Activated naive CD8-positive, alpha-beta T cell treated with anti-CD3 and anti-CD28 coated beads for 36 hours (primary cell): Measurements from ENCODE around the gene MAPKAP1. TPM values are rescaled to one million over a fixed set of nuclear protein-coding genes. Genes with fewer than 3 reads are reported as not detected.
"Not testable (repeated sequence)": the region's sequence is repeated elsewhere in the genome, so short reads cannot be mapped to it uniquely, and the experiment has no call there.

Experiments used
- DNase-seq: peaks from one replicate; pipeline ENCODE4 v3.0.0; 2021
- H3K27ac Mint-ChIP-seq: one replicate; pipeline ENCODE4 v1.8.0; 2022; ENCODE audit warnings: mild to moderate bottlenecking, moderate library complexity, mixed read lengths
- H3K27me3 Mint-ChIP-seq: one replicate; pipeline ENCODE4 v1.8.0; 2022; ENCODE audit warnings: mild to moderate bottlenecking, mixed read lengths
- H3K36me3 Mint-ChIP-seq: one replicate; pipeline ENCODE4 v1.8.0; 2021; ENCODE audit warnings: mild to moderate bottlenecking, mixed read lengths
- H3K4me1 Mint-ChIP-seq: one replicate; pipeline ENCODE4 v1.8.0; 2021; ENCODE audit warnings: mixed read lengths
- H3K4me3 Mint-ChIP-seq: one replicate; pipeline ENCODE4 v1.8.0; 2022; ENCODE audit warnings: mild to moderate bottlenecking, moderate library complexity, mixed read lengths
- H3K9me3 Mint-ChIP-seq: one replicate; pipeline ENCODE4 v1.8.0; 2022; ENCODE audit warnings: mixed read lengths
- total RNA-seq, 2 experiments: library from RNA; stranded (reverse); gene quantifications; one replicate each; pipeline ENCODE4 v1.2.3, GENCODE V29; 2021

The MAPKAP1 gene
- total RNA-seq, 2 experiments from 2014 or later, result 91.8 to 92.2 TPM

DNA sequence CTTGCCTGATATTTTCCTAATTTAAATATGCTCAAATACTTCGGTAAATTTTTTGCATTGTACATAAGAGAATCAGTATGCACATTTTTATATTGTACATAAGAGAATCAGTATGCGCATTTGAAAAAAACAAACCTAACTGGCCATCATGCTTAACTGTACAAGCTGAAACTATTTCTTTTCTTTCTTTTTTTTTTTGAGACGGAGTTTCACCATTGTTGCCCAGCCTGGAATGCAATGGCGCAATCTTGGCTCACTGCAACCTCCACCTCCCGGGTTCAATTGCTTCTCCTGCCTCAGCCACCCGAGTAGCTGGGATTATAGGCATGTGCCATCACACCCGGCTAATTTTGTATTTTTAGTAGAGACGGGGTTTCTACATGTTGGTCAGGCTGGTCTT, 11.5 kb downstream of the MAPKAP1 start:
- Mint-ChIP-seq H3K36me3 (peaks cover 22% of the 10 kb centered on the region), H3K4me1 (peaks cover 34% of the 10 kb centered on the region)
- not testable (repeated sequence) for H3K27ac Mint-ChIP-seq, H3K4me3 Mint-ChIP-seq, DNase-seq, H3K27me3 Mint-ChIP-seq, H3K9me3 Mint-ChIP-seq

DNA sequence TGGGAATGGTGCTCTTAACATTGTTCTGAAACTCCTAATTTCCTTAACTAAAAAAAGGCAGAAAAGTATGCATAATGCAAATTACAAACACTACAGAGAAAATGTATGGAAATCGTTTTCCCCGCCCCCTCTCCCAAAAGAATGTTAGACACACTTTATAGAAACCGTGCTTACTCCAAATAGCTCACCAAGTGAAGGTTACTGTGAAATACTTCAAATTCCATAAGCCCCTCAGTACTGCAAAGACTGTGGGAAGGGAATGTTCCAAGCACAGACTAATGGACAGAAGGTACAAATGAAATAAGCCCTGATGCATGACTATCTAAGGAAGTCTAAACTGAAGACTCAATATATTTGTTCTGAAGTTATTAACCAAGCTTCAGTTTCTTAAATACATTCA, 12.5 kb downstream of the MAPKAP1 start:
- Mint-ChIP-seq H3K27me3 (no peaks in the 10 kb centered on the region), H3K4me3 (no peak overlapping the region), H3K9me3 (no peaks in the 10 kb centered on the region), H3K4me1 (peaks cover 31% of the 10 kb centered on the region), H3K36me3 (peaks cover 31% of the 10 kb centered on the region), H3K27ac (no peak overlapping the region)
- DNase-seq, result no peak

DNA sequence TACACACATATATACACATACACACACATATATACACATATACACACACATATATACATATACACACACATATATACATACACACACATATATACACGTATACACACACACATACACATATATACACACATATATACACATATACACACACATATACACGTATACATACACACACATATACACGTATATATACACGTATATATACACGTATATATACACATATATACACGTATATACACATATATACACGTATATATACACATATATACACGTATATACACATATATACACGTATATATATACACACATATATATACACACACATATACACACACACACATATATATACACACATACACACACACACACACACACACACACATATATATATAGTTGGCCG, 13.5 kb downstream of the MAPKAP1 start:
- Mint-ChIP-seq H3K36me3 (peaks cover 31% of the 10 kb centered on the region), H3K4me1 (peaks cover 24% of the 10 kb centered on the region)
- H3K27me3 Mint-ChIP-seq, DNase-seq, H3K9me3 Mint-ChIP-seq, H3K4me3 Mint-ChIP-seq, H3K27ac Mint-ChIP-seq: not testable (repeated sequence)

GRCh38 chr9:125691869-125692268, 15.1 kb downstream of the MAPKAP1 start:
- DNase-seq, result no peak
- H3K27me3 Mint-ChIP-seq, result no peaks in the 10 kb centered on the region

GRCh38 chr9:125690679-125691078, 16.3 kb downstream of the MAPKAP1 start:
- Mint-ChIP-seq H3K9me3 (no peaks in the 10 kb centered on the region), H3K36me3 (peaks cover 26% of the 10 kb centered on the region), H3K27ac (no peak overlapping the region), H3K4me3 (no peak overlapping the region), H3K4me1 (peaks cover 9% of the 10 kb centered on the region), H3K27me3 (no peaks in the 10 kb centered on the region)
- no peak for DNase-seq

More at GRCh38 chr9:125691869-125692268, 15.1 kb downstream of the MAPKAP1 start:
- Mint-ChIP-seq H3K9me3 (no peaks in the 10 kb centered on the region), H3K4me3 (no peak overlapping the region), H3K36me3 (peaks cover 32% of the 10 kb centered on the region), H3K27ac (no peak overlapping the region), H3K4me1 (peaks cover 17% of the 10 kb centered on the region)

GRCh38 chr9:125687163-125687863, 19.7 kb downstream of the MAPKAP1 start:
- Mint-ChIP-seq H3K9me3 (no peaks in the 10 kb centered on the region), H3K27ac (no peak overlapping the region), H3K4me1 (peaks cover 17% of the 10 kb centered on the region), H3K27me3 (no peaks in the 10 kb centered on the region), H3K36me3 (peaks cover 36% of the 10 kb centered on the region), H3K4me3 (no peak overlapping the region)
- no peak for DNase-seq

- H3K27me3 Mint-ChIP-seq, result no peaks in the 10 kb centered on the region
- H3K9me3 Mint-ChIP-seq, result no peaks in the 10 kb centered on the region
- peaks cover 22% of the 10 kb centered on the region for H3K4me1 Mint-ChIP-seq
- no peak overlapping the region for H3K27ac Mint-ChIP-seq
- no peak for DNase-seq
- H3K36me3 Mint-ChIP-seq, result peaks cover 29% of the 10 kb centered on the region
- no peak overlapping the region for H3K4me3 Mint-ChIP-seq
These were observed 21.8 kb downstream of the MAPKAP1 start for GRCh38 chr9:125685167-125685566.

DNA sequence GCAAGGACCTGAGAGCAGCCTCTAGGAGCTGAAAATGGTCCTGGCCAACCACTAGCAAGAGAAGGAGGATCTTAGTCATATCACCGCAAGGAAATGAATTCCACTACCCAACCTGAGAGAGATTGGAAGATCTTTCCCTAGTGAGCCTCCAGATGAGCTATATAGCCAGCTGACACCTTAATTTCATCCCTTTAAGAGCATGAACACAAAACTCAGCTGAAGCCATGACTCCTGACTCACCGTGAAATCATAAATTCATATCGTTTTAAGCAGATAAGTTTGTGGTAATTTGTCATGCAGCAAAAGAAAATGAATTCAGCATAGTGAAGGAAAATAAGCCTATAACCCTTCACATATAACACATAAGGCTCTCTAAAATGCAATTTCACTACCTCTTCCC, 23.5 kb downstream of the MAPKAP1 start:
- Mint-ChIP-seq H3K36me3 (peaks cover 27% of the 10 kb centered on the region), H3K27me3 (no peaks in the 10 kb centered on the region), H3K4me1 (peaks cover 18% of the 10 kb centered on the region), H3K9me3 (no peaks in the 10 kb centered on the region), H3K4me3 (no peak overlapping the region), H3K27ac (no peak overlapping the region)
- no peak for DNase-seq

DNA sequence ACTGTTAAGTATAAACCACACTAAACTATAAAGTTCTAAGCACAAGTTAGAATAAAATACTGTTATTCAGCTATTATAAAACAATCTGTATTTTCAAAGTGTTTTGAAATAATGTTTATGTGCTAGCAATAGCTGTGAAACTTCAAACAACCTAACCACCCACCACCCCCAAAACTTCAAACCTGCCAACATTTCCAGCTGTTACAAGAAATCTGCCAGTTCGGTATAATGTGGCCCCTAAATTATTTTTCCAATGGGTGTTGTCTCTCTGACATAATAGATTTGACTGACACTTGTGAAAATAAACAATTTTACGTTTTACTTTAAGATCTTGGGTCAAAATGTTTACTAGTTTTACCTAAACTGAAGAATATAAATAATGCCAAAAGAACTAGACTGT, 24.7 kb downstream of the MAPKAP1 start:
- Mint-ChIP-seq H3K36me3 (peaks cover 27% of the 10 kb centered on the region), H3K4me1 (peaks cover 18% of the 10 kb centered on the region), H3K9me3 (no peaks in the 10 kb centered on the region), H3K27ac (no peak overlapping the region), H3K4me3 (no peak overlapping the region), H3K27me3 (no peaks in the 10 kb centered on the region)
- no peak for DNase-seq

- H3K27me3 Mint-ChIP-seq, result no peaks in the 10 kb centered on the region
- H3K9me3 Mint-ChIP-seq, result no peaks in the 10 kb centered on the region
- no peak overlapping the region for H3K27ac Mint-ChIP-seq
These were observed 25.4 kb downstream of the MAPKAP1 start for GRCh38 chr9:125681657-125682056.

DNA sequence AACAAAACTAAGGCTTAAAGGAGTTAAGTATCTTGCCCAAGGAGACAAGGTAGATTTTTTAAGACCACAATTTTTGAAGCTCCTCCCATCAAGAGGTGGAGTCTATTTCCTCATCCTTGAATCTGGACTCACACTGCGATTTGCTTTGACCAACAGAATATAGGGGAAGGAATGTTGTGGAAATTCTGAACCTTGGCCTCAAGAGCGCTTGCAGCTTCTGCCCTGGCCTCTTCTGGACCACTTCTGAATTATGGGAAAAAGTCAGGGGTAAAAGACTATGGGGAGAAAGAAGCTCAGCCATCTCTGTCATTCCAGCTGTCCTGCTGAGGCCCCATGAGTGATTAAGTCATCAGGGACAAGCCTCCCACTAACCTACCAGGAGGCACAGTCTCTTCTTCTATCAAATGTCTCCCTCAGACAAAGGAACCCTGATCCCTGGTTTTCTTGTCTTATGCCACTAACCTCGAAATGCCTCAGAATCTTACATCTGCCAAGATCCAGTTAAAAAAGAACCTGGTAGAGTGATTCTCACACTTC, 25.9 kb downstream of the MAPKAP1 start:
- DNase-seq, result no peak
- Mint-ChIP-seq H3K4me1 (peaks cover 23% of the 10 kb centered on the region), H3K36me3 (peaks cover 30% of the 10 kb centered on the region), H3K27ac (no peak overlapping the region), H3K4me3 (no peak overlapping the region), H3K9me3 (no peaks in the 10 kb centered on the region), H3K27me3 (no peaks in the 10 kb centered on the region)

More at GRCh38 chr9:125681657-125682056, 25.4 kb downstream of the MAPKAP1 start:
- DNase-seq, result no peak
- peaks cover 27% of the 10 kb centered on the region for H3K36me3 Mint-ChIP-seq
- peaks cover 20% of the 10 kb centered on the region for H3K4me1 Mint-ChIP-seq
- H3K4me3 Mint-ChIP-seq, result no peak overlapping the region

DNA sequence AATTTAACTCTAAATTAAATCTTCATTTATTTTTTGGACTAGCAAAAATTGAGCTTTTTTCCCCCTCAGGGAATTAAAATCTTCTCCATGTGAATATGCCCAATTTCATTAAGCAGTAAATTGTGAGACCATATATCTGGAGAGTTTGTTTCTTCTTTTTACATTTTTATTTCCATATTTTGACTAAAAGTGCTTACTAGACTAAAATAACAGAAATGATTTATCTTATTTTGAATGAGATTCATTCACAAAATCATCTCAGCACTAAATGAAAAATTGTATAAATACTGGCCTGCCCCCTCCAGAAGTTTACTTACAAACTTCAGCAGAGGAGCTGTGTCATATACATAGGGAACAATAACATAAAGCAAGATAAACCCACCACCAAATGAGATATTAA, 26.6 kb downstream of the MAPKAP1 start:
- Mint-ChIP-seq H3K27me3 (no peaks in the 10 kb centered on the region), H3K4me1 (peaks cover 28% of the 10 kb centered on the region), H3K36me3 (peaks cover 26% of the 10 kb centered on the region)

DNA sequence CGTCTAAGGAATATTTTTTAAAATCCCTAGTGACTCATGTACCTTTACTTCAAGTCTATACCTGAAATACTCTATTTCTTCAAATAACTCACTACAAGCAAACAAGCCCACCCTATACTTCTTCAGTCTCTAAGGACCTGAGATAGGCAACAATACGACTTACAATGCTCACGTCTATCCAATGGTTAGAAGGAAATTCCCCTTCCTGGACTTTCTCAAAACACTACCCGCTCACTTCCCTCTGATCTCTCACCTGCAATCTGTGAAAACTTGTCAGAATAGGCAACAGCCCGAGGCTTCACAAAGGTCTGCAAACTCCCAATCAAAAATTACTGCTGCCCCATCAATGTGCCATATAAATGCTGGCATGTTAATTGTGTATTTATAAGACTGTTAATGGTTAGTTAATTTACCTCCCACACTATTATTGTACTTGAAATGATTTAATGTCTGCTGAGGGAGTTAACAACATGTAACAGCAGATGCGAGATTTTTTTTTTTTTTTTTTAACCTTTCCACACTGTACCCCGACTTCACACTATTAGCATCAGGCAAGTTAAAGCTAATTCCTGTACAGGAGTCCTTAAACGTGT, 27.3 kb downstream of the MAPKAP1 start:
- Mint-ChIP-seq H3K9me3 (no peaks in the 10 kb centered on the region), H3K36me3 (peaks cover 19% of the 10 kb centered on the region), H3K27me3 (no peaks in the 10 kb centered on the region), H3K27ac (no peak overlapping the region), H3K4me1 (peaks cover 29% of the 10 kb centered on the region), H3K4me3 (no peak overlapping the region)
- no peak for DNase-seq

More for the DNA sequence above, 26.6 kb downstream of the MAPKAP1 start:
- no peak overlapping the region for H3K27ac Mint-ChIP-seq
- no peaks in the 10 kb centered on the region for H3K9me3 Mint-ChIP-seq
- DNase-seq, result no peak
- H3K4me3 Mint-ChIP-seq, result no peak overlapping the region

DNA sequence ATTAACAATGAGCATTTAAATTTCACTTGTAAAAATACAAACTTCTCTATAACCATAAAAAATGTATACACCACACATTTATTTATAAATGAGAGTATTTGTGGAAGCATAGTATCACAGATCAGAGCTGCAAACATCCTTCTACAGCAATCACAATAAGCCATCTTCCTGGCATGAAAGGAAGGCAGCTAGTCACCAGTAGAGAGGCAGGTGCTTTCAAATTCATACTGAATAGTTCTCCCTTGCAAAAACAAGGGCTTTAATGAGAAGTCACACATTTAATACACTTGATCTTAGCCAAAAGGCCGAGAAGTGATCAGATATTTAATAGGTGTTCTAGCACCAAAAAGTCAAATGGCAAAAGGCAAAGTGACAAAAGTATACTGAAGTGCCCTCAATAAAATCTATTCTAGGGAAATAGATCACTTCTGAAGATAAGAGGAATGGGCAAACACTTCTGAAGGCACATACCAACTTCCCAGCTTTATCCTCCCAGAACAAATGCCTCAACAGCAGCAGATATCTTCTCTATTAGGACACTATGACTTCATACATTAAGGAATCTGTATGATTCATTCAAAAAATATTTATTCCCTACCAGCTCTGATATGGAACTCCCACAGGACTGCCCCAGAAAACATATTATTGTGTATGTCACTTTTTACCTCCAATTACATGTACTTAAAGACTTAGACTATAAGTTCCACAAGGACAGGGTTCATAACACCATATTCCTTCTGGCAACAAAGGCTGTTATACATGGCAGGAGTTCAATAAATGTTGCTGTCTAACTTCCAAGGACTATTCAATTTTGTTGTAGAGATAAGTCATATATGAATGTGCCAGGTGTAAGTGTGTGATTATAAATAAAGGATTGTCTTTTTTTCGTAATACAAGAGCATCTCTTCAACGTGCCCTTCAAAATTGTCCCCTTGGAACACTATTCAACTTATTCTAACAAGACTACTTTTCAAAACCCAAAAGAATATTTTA, 31.7 kb downstream of the MAPKAP1 start:
- DNase-seq, result no peak
- H3K27me3 Mint-ChIP-seq, result no peaks in the 10 kb centered on the region
- H3K4me3 Mint-ChIP-seq, result no peak overlapping the region
- H3K27ac Mint-ChIP-seq, result no peak overlapping the region
- H3K9me3 Mint-ChIP-seq, result no peaks in the 10 kb centered on the region
- peaks cover 16% of the 10 kb centered on the region for H3K4me1 Mint-ChIP-seq
- H3K36me3 Mint-ChIP-seq, result peaks cover 11% of the 10 kb centered on the region

GRCh38 chr9:125672876-125673275, 34.1 kb downstream of the MAPKAP1 start:
- no peaks in the 10 kb centered on the region for H3K27me3 Mint-ChIP-seq
- peaks cover 11% of the 10 kb centered on the region for H3K36me3 Mint-ChIP-seq
- H3K4me3 Mint-ChIP-seq, result no peak overlapping the region
- H3K4me1 Mint-ChIP-seq, result peaks cover 16% of the 10 kb centered on the region
- H3K27ac Mint-ChIP-seq, result no peak overlapping the region
- H3K9me3 Mint-ChIP-seq, result no peaks in the 10 kb centered on the region
- no peak for DNase-seq
